Measurements from ENCODE around the gene ZNF423.

- TF ChIP-seq POLR2A (IDR thresholded peaks at IDR 0.05) (no peak), POLR2AphosphoS5 (IDR thresholded peaks at IDR 0.05) (no peak)
- TF ChIP-seq, protein P1, sequence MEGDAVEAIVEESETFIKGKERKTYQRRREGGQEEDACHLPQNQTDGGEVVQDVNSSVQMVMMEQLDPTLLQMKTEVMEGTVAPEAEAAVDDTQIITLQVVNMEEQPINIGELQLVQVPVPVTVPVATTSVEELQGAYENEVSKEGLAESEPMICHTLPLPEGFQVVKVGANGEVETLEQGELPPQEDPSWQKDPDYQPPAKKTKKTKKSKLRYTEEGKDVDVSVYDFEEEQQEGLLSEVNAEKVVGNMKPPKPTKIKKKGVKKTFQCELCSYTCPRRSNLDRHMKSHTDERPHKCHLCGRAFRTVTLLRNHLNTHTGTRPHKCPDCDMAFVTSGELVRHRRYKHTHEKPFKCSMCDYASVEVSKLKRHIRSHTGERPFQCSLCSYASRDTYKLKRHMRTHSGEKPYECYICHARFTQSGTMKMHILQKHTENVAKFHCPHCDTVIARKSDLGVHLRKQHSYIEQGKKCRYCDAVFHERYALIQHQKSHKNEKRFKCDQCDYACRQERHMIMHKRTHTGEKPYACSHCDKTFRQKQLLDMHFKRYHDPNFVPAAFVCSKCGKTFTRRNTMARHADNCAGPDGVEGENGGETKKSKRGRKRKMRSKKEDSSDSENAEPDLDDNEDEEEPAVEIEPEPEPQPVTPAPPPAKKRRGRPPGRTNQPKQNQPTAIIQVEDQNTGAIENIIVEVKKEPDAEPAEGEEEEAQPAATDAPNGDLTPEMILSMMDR (IDR thresholded peaks at IDR 0.05 in 8 of 11, conservative IDR thresholded peaks at IDR 0.05 in 3 of 11) = no peak
These were observed 122.5 kb downstream of the ZNF423 start for GRCh38 chr16:49733313-49734009.
